ENCODE measurements around the gene ARHGAP9.

ARHGAP9 gene

DNA sequence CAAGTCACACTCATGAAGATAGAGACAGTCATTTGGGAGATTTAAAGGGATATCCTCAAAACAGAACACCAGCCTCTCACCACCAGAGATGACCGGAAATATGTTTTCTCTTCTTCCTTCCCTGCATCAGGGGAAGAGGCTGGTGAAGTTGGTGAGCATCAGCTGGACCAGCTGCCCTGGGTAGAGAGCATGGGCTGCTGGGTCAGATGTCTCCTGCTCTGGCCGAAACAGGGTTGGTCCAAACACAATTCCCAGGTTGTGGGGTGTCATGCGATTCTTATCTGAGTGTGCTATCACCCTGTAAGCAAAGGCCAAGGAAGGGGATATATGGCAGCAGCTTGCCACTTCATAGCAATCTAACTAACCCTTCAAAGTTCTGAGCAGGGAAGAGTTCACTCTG lies 7.3 kb downstream of the ARHGAP9 start:
- DNase-seq (ENCODE audit: low spot score), result no peak

GRCh38 chr12:57471661-57472060 lies 8.0 kb downstream of the ARHGAP9 start:
- DNase-seq (ENCODE audit: low spot score), result no peak

DNA sequence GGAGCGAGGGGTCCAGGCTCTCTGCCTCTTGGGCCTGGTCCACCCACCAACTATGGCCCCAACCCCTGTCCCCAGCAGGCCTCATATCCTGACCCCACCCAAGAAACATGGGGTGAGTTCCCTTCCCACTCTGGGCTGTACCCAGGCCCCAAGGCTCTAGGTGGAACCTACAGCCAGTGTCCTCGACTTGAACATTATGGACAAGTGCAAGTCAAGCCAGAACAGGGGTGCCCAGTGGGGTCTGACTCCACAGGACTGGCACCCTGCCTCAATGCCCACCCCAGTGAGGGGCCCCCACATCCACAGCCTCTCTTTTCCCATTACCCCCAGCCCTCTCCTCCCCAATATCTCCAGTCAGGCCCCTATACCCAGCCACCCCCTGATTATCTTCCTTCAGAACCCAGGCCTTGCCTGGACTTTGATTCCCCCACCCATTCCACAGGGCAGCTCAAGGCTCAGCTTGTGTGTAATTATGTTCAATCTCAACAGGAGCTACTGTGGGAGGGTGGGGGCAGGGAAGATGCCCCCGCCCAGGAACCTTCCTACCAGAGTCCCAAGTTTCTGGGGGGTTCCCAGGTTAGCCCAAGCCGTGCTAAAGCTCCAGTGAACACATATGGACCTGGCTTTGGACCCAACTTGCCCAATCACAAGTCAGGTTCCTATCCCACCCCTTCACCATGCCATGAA lies 8.6 kb downstream of the ARHGAP9 start:
- DNase-seq (ENCODE audit: low spot score), result no peak

- no peak for DNase-seq (ENCODE audit: low spot score)
Observed at GRCh38 chr12:57470286-57470969, 9.2 kb downstream of the ARHGAP9 start.

DNA sequence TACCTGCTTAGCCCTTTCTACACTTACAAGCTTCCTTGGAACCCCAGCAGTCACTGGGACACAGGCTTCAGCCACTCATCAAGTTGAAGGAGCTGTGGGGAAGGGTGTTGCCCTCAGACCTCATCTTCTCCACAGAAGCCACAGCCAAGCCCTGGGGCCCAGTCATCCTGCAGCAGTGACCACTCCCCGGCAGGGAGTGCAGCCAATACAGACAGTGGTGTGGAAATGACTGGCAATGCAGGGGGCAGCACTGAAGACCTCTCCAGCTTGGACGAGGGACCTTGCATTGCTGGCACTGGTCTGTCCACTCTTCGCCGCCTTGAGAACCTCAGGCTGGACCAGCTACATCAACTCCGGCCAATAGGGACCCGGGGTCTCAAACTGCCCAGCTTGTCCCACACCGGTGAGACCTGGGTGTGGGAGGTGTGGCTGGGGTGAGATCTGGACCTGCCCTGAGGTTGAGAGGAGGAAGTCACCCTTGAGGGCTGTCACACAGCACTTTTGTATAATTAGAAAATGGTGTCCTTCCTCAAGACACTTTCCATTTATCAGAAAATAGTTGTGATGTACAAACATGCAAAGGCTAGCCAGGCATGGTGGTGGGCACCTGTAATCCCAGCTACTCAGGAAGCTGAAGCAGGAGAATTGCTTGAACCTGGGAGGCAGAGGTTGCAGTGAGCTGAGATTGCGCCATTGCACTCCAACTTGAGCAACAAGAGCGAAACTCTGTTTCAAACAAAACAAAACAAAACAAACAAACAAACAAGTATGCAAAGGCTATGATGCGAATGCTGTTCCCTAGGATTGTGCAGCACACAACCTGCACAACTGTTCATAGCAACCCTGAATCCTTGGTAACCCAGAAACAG lies 10.1 kb downstream of the ARHGAP9 start:
- DNase-seq (ENCODE audit: low spot score), result no peak

- no peak for DNase-seq (ENCODE audit: low spot score)
Observed at GRCh38 chr12:57467915-57468314, 11.8 kb downstream of the ARHGAP9 start.

GRCh38 chr12:57467212-57467874 lies 12.3 kb downstream of the ARHGAP9 start:
- DNase-seq (ENCODE audit: low spot score), result no peak

DNA sequence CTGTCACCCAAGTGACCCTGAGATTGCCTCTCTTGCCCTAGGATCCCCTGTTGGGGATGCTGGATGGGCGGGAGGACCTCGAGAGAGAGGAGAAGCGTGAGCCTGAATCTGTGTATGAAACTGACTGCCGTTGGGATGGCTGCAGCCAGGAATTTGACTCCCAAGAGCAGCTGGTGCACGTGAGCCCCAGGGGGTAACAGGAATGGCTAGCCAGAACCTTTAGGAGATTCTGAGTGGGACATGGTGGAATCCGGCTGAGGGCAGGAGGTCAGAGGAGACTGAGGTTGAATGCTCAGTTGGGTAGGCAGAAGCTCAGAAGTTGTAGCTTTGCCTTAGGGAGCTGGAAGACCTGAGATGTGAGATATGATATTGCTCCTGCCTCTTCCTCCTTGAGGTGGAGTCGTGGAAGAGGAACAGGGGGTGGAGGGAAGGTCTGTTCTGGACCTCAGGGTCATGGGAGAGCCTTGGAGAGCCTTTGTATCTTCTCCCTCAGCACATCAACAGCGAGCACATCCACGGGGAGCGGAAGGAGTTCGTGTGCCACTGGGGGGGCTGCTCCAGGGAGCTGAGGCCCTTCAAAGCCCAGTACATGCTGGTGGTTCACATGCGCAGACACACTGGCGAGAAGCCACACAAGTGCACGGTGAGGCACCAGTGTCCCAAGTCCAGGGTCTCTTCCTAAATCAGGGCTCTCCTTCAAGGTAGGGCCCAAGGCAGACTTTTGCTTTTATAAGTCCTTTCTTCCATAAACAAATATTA lies 13.7 kb downstream of the ARHGAP9 start:
- DNase-seq (ENCODE audit: low spot score), result no peak

GRCh38 chr12:57465030-57465746 lies 14.5 kb downstream of the ARHGAP9 start:
- DNase-seq (ENCODE audit: low spot score), result no peak

DNA sequence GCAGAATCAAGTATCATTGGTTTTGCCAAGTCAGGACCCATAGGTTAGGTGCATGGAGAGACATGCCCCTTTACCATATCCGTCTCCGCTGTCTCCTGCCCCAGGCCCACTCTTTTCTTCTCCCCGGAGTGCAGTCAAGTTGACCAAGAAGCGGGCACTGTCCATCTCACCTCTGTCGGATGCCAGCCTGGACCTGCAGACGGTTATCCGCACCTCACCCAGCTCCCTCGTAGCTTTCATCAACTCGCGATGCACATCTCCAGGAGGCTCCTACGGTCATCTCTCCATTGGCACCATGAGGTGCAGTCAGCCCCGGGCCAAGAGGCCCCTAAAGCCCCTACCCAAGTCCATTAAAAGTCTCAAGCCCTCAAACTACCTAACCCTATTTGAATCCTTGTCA lies 15.1 kb downstream of the ARHGAP9 start:
- DNase-seq (ENCODE audit: low spot score), result no peak

DNA sequence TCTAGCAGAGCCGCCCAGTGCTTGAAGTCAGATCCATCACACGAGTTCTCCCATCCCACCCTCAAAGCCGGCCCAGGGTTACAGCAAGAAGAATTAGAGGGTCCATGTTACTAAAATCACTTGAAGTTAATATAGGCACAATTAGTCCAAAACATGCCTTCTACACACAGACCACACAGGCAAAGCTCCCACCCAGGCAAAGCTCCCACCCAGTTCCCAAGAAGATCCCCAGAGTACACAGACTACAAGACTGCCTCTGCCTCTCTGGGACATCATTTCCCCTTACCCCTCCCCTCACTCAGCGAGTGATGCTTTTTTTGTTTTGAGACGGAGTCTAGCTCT lies 16.8 kb downstream of the ARHGAP9 start:
- no peak for DNase-seq (ENCODE audit: low spot score)

DNA sequence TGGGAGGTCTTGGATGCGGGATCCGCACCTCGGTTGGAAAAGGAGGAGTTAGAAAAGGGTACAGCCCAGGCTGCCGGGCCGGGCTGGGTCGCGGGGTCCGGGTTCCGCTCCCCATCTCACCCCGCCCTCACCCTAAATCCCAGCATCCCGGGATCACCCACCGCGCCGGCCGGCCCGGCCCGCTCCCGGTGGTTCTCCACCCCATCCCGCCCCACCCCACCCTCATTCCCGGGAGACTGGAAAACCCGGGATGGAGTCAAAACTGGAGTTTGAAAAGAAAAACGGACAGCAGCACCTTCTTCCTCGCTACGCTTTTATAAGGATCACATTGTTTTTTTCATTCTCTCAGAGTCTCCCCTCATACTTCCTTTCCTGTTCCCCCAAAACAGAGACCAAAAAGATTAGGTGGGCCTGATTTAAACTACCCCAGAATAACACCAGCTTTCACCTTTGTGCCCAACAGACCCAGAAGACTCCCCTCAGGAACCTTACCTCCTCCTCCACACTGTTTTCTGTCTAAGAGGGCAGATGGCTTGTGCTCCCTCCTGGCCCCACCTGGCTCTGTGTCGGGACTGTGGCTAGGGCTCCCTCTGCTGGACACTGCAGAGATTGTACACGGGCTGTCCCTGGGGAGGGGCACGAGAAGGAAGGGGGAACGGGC lies 17.3 kb downstream of the ARHGAP9 start:
- DNase-seq (ENCODE audit: low spot score), result peak; percentile 95

DNA sequence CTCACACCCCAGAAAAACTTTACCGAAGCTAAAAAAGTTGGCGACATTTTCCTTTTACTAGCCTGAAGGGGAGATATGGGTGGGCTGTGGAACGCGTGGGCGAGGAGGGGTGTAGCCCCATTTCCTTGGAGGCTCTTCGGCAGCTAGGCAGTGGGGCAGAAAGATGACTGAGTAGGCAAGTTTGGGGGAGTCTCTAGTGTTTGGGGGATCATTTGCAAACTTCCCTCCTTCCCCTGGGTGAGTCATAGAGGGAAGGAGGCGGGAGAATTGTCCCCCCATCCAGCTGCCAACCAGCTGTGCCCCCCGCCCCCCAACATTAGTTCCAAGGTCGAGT lies 17.8 kb downstream of the ARHGAP9 start:
- DNase-seq (ENCODE audit: low spot score), result no peak

- peak; percentile 81 for DNase-seq (ENCODE audit: low spot score)
Observed at GRCh38 chr12:57461276-57461916, 18.3 kb downstream of the ARHGAP9 start.

DNA sequence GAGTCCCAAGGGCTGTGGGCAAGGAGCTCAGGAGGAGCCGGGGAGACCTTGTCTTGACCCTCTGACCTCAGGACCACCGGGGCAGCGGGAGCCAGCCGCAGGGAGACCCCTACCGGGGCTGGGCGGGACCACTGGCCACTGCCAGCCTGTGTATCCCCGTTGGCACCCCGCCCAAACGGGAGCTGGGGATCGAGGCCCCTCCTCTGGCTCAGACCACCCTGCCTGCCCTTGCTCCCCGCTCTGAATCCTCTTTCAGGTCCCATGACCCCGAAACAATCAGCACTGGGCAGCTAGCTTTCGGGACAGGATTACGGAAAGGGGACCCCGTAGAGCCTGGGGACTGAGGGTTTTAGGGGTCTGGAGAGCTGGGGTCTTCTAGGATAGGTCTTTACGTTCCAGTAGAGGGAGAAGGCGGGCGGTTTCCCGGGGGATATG lies 18.8 kb downstream of the ARHGAP9 start:
- DNase-seq (ENCODE audit: low spot score), result peak; percentile 34

- DNase-seq (ENCODE audit: low spot score), result no peak
Observed at GRCh38 chr12:57460468-57460784, 19.2 kb downstream of the ARHGAP9 start.

DNA sequence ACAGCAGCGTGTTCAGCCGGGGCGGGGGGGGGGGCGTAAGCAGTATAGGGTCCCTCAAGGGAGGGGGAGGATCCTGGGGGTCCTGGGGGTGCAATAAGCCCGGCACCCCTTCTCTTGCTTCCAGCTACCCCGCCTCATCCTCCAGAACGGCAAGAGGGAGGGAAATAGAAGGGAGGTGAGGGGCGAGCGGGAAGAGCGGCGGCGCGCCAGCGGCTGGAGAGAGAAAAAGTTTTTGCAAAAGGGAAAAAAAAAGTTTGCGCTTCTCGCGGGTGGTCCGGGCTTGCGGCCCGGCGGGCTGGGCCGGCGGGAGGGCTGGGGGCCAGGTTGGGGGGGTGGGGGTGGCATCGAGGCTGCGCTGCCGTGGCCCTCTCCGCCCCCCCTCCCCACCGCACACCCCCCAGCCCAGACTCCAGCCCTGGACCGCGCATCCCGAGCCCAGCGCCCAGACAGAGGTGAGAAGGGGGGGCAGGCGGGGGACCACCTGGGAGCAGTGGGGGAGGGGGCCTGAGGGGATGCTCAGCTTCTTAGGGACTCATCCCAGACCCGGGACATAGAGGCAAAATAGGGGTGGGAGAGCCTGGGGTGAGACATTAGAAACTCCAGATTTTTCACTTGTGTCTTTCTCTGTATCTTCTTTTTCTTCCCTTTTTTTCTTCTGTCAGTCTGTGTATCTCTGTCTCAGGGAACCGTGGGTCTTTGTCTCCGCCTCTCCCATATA lies 19.8 kb downstream of the ARHGAP9 start, which contains the start of gene GLI1:
GLI1 (plus strand) TSS at position 36 of the 718 bp plus-strand sequence. CDS start 3,907 bp downstream, outside the sequence.
- DNase-seq (ENCODE audit: low spot score), result no peak

DNA sequence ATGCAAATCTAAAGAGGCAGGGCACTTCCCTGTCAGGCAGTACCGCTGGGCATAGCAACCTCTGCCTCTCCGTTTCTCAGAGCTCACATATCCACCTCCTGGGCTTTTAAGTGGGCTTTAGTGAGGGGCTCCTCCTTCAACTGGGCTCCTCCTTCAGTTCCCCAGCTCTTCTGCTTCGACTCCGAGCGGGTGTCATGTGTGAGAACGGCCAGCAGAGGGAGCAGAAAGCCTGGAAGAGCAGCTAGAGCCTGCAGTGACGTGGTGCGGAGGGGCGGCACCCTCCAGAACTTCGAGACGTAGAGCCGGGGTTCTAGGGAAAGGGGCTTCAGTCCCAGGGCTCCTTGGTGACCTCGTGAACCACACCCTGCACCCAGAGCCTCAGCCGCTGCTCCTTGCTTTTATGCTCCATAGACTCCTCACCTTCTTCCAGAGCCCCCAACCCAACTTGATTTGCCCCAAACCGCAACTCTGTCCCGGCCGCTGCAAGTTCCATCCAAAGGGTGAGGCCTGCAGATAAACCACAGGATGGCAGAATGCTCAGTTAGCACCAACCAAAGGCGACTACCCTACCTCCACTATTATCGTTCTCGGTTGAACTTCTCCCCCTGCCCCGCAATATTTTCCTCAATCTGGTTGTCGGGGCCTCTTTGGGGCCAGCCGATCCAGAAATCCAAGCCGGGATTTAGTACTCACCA lies 20.5 kb downstream of the ARHGAP9 start:
- DNase-seq (ENCODE audit: low spot score), result peak; percentile 70

GRCh38 chr12:57458665-57459054 lies 21.0 kb downstream of the ARHGAP9 start:
- no peak for DNase-seq (ENCODE audit: low spot score)

All from iPS-NIHi11 (cell line).